Activated T-helper 2 cell treated with anti-CD3 and anti-CD28 coated beads, Interferon-gamma antibody, Interleukin-2, Interleukin-4, amounts not matched to agents 10 μg/mL and 5 μg/mL and 100 μg/mL, durations not matched to agents 14 hours and 24 hours and 36 hours (primary cell): Measurements from ENCODE around the gene ANP32A. TPM values are rescaled to one million over a fixed set of nuclear protein-coding genes. Genes with fewer than 3 reads are reported as not detected.

Experiments
- DNase-seq: peaks from one replicate; pipeline ENCODE4 v3.0.0; 2021; ENCODE audit warnings: low spot score
- H3K27ac Mint-ChIP-seq: one replicate; pipeline ENCODE4 v1.8.0; 2021; ENCODE audit warnings: mixed read lengths
- H3K27me3 Mint-ChIP-seq: one replicate; pipeline ENCODE4 v1.8.0; 2021; ENCODE audit warnings: low read depth, mixed read lengths
- H3K36me3 Mint-ChIP-seq: one replicate; pipeline ENCODE4 v1.8.0; 2021; ENCODE audit warnings: low read depth, mixed read lengths
- H3K4me1 Mint-ChIP-seq: one replicate; pipeline ENCODE4 v1.8.0; 2021; ENCODE audit warnings: low read depth, mixed read lengths
- H3K4me3 Mint-ChIP-seq: one replicate; pipeline ENCODE4 v1.8.0; 2021; ENCODE audit warnings: low read depth, mild to moderate bottlenecking, moderate library complexity, mixed read lengths
- H3K9me3 Mint-ChIP-seq: one replicate; pipeline ENCODE4 v1.8.0; 2021; ENCODE audit warnings: mixed read lengths
- intact Hi-C: fragments of 100-400 bp; cut with micrococcal nuclease; formaldehyde crosslinking; loops from one replicate; pipeline ENCODE4 v1.15.1; 2023
- total RNA-seq: library from RNA; stranded (reverse); gene quantifications from 2 replicates; pipeline ENCODE4 v1.2.3, GENCODE V29; 2022

The ANP32A gene
- total RNA-seq, 1 donor from 2014 or later: 259 TPM

- H3K27ac Mint-ChIP-seq: no peak overlapping the region
- H3K9me3 Mint-ChIP-seq: no peaks in the 10 kb centered on the region
- no peaks in the 10 kb centered on the region for H3K27me3 Mint-ChIP-seq
- peaks cover 52% of the 10 kb centered on the region for H3K4me1 Mint-ChIP-seq
- peaks cover 37% of the 10 kb centered on the region for H3K36me3 Mint-ChIP-seq
- no peak overlapping the region for H3K4me3 Mint-ChIP-seq
- intact Hi-C loops: no loop called here
- no peak for DNase-seq
Observed at GRCh38 chr15:68802373-68802772, 18.3 kb downstream of the ANP32A start.

- Mint-ChIP-seq H3K9me3 (no peaks in the 10 kb centered on the region), H3K27me3 (no peaks in the 10 kb centered on the region), H3K36me3 (peaks cover 37% of the 10 kb centered on the region), H3K27ac (no peak overlapping the region), H3K4me1 (peaks cover 56% of the 10 kb centered on the region), H3K4me3 (no peak overlapping the region)
- intact Hi-C loops: no loop called here
- DNase-seq: no peak
Observed at GRCh38 chr15:68801572-68802148, 19.0 kb downstream of the ANP32A start.

GRCh38 chr15:68800875-68801274, 19.8 kb downstream of the ANP32A start:
- no peak for DNase-seq
- intact Hi-C loops: no loop called here
- H3K27ac Mint-ChIP-seq: peak overlapping the region; percentile 27
- peaks cover 37% of the 10 kb centered on the region for H3K36me3 Mint-ChIP-seq
- H3K9me3 Mint-ChIP-seq: no peaks in the 10 kb centered on the region
- H3K4me1 Mint-ChIP-seq: peaks cover 58% of the 10 kb centered on the region
- no peaks in the 10 kb centered on the region for H3K27me3 Mint-ChIP-seq
- no peak overlapping the region for H3K4me3 Mint-ChIP-seq

- no peak for DNase-seq
- Mint-ChIP-seq H3K4me3 (no peak overlapping the region), H3K9me3 (no peaks in the 10 kb centered on the region), H3K27ac (peak overlapping the region; percentile 35), H3K27me3 (no peaks in the 10 kb centered on the region), H3K36me3 (peaks cover 42% of the 10 kb centered on the region), H3K4me1 (peaks cover 75% of the 10 kb centered on the region)
- intact Hi-C loops: no loop called here
Observed at GRCh38 chr15:68798346-68799094, 22.2 kb downstream of the ANP32A start.

- H3K4me1 Mint-ChIP-seq: peaks cover 80% of the 10 kb centered on the region
- DNase-seq: no peak
- H3K36me3 Mint-ChIP-seq: peaks cover 47% of the 10 kb centered on the region
- H3K4me3 Mint-ChIP-seq: peak overlapping the region; percentile 18
- intact Hi-C loops: loop anchor here (1.0 kb wide), 1 partner anchor 19 kb away; no protein-coding TSS in a partner anchor
- peak overlapping the region; percentile 82 for H3K27ac Mint-ChIP-seq
- H3K27me3 Mint-ChIP-seq: no peaks in the 10 kb centered on the region
- no peaks in the 10 kb centered on the region for H3K9me3 Mint-ChIP-seq
Observed at GRCh38 chr15:68797599-68798345, 22.9 kb downstream of the ANP32A start.

GRCh38 chr15:68797191-68797590, 23.5 kb downstream of the ANP32A start:
- Mint-ChIP-seq H3K36me3 (peaks cover 52% of the 10 kb centered on the region), H3K4me3 (peak overlapping the region; percentile 18), H3K4me1 (peaks cover 84% of the 10 kb centered on the region), H3K9me3 (no peaks in the 10 kb centered on the region), H3K27ac (peak overlapping the region; percentile 82), H3K27me3 (no peaks in the 10 kb centered on the region)
- intact Hi-C loops: loop anchor here (1.0 kb wide), 1 partner anchor 19 kb away; no protein-coding TSS in a partner anchor
- peak; percentile 22 for DNase-seq

- no peak for DNase-seq
- peaks cover 55% of the 10 kb centered on the region for H3K36me3 Mint-ChIP-seq
Observed at GRCh38 chr15:68796576-68796975, 24.1 kb downstream of the ANP32A start.

GRCh38 chr15:68795298-68795848, 25.3 kb downstream of the ANP32A start:
- peak overlapping the region; percentile 74 for H3K27ac Mint-ChIP-seq
- H3K27me3 Mint-ChIP-seq: no peaks in the 10 kb centered on the region
- peak overlapping the region; percentile 64 for H3K4me3 Mint-ChIP-seq
- peaks cover 59% of the 10 kb centered on the region for H3K36me3 Mint-ChIP-seq
- H3K9me3 Mint-ChIP-seq: no peaks in the 10 kb centered on the region
- H3K4me1 Mint-ChIP-seq: peaks cover 89% of the 10 kb centered on the region
- intact Hi-C loops: no loop called here
- DNase-seq: peak; percentile 62

More at GRCh38 chr15:68796576-68796975, 24.1 kb downstream of the ANP32A start:
- Mint-ChIP-seq H3K4me1 (peaks cover 85% of the 10 kb centered on the region), H3K4me3 (peak overlapping the region; percentile 1), H3K27ac (no peak overlapping the region), H3K9me3 (no peaks in the 10 kb centered on the region), H3K27me3 (no peaks in the 10 kb centered on the region)
- intact Hi-C loops: no loop called here

GRCh38 chr15:68794863-68795262, 25.8 kb downstream of the ANP32A start:
- Mint-ChIP-seq H3K27me3 (no peaks in the 10 kb centered on the region), H3K36me3 (peaks cover 59% of the 10 kb centered on the region), H3K27ac (peak overlapping the region; percentile 74), H3K9me3 (no peaks in the 10 kb centered on the region), H3K4me3 (peak overlapping the region; percentile 64), H3K4me1 (peaks cover 90% of the 10 kb centered on the region)
- DNase-seq: no peak
- intact Hi-C loops: no loop called here

GRCh38 chr15:68794307-68794706, 26.4 kb downstream of the ANP32A start:
- peaks cover 90% of the 10 kb centered on the region for H3K4me1 Mint-ChIP-seq
- no peak overlapping the region for H3K27ac Mint-ChIP-seq
- no peak overlapping the region for H3K4me3 Mint-ChIP-seq
- no peak for DNase-seq
- H3K27me3 Mint-ChIP-seq: no peaks in the 10 kb centered on the region
- intact Hi-C loops: no loop called here
- H3K9me3 Mint-ChIP-seq: no peaks in the 10 kb centered on the region
- peaks cover 53% of the 10 kb centered on the region for H3K36me3 Mint-ChIP-seq

- no peaks in the 10 kb centered on the region for H3K27me3 Mint-ChIP-seq
- intact Hi-C loops: no loop called here
- no peaks in the 10 kb centered on the region for H3K9me3 Mint-ChIP-seq
- peaks cover 87% of the 10 kb centered on the region for H3K4me1 Mint-ChIP-seq
- no peak overlapping the region for H3K4me3 Mint-ChIP-seq
- no peak overlapping the region for H3K27ac Mint-ChIP-seq
- DNase-seq: no peak
- H3K36me3 Mint-ChIP-seq: peaks cover 48% of the 10 kb centered on the region
Observed at GRCh38 chr15:68793776-68794175, 26.9 kb downstream of the ANP32A start.

- Mint-ChIP-seq H3K9me3 (no peaks in the 10 kb centered on the region), H3K4me1 (peaks cover 81% of the 10 kb centered on the region), H3K27me3 (no peaks in the 10 kb centered on the region), H3K27ac (peak overlapping the region; percentile 55), H3K4me3 (peak overlapping the region; percentile 2), H3K36me3 (peaks cover 42% of the 10 kb centered on the region)
- no peak for DNase-seq
- intact Hi-C loops: no loop called here
Observed at GRCh38 chr15:68792901-68793766, 27.6 kb downstream of the ANP32A start.
